ENCODE data around the gene IL15RA.
"Not testable (repeated sequence)": the region's sequence is repeated elsewhere in the genome, so short reads cannot be mapped to it uniquely, and the experiment has no call there.

IL15RA gene

DNA sequence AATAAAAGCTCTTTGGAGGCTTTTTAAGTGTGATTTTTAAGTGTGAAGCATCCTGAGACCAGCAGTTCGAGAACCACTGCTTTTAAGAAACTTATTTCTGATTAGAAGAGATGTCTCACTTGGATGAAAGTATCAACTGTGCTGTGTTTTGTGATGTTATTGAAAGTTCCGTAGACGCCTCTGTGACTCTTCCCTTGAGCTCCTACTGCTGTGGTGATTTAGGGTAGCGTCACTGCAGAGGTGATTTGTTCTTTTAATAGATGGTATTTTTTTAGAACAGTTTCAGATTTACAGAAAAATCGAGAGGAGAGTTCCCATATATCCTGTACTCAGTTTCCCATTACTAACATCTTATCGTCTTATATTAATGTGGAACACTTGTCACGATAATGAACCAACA, 57.8 kb downstream of the IL15RA start:
- no peak for DNase-seq

DNA sequence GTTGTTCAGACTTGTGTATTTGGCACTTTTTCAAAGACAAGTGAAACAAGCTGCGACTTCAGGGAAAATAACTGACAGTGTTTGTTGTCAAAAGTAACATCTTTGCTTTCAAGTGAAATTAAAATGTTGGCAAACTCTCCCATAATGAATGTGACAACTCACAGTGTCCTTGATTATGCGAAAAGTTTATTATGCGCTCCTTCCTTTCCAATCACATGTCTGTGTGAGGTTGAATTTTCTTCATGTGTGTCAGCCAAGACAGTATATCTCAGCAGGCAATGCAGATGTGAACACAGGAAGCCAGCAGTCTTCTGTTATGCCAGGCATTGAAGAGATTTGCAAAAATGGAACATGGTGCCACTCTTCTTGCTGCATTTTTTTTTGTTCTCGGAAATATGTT, 58.6 kb downstream of the IL15RA start:
- DNase-seq = no peak

DNA sequence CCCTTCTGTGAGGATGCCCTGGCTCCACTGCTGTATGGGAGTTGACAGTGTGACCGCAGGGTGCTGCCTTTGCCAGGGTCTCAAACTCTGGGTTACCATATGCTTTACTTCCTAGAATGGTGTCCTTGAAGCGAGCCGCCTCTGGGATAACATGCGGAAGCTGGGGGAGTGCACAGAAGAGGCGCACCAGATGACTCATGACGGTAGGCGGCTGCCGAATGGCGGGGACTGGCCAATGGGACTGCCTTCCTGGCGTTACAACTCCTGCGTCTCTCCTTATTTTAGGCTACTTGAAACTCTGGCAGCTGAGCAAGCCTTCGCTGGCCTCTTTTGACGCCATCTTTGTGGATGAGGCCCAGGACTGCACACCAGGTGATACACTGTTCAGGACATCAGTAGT, 60.0 kb downstream of the IL15RA start:
- DNase-seq = no peak

DNA sequence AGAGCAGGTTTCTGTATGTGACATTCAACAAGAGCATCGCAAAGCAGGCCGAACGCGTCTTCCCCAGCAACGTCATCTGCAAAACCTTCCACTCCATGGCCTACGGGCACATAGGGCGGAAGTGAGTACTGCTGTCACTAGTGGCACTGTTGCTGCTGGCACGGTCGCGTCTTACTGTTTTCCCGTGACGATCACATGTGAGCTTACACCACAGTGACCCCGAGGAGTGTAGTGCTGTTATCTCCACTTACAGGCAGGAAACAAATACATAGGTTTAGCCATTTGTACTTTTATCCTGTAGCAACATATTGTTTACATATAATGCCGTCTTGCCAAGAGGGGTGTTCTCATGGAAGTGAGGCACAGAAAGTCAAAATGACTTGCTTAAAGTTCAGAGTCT, 61.9 kb downstream of the IL15RA start:
- DNase-seq = no peak

DNA sequence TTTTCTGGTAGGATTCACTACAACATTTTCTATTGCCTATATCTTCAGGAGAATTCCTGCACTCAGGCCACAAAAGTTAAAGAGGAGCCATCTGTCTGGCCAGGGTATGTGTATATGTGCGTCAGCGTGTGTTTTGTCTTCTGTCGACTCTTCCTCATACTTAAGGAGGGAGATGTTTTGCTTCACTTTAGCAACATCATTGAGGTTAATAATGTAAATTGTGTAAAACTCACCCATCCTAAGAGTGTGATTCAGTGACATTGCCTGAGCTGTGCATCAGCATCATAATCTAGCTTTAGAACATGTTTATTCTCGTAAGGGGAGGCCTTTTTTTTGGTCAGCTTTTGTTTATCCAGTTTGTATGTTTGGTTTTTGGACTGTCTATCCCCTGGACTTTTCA, 63.6 kb downstream of the IL15RA start:
- no peak for DNase-seq

DNA sequence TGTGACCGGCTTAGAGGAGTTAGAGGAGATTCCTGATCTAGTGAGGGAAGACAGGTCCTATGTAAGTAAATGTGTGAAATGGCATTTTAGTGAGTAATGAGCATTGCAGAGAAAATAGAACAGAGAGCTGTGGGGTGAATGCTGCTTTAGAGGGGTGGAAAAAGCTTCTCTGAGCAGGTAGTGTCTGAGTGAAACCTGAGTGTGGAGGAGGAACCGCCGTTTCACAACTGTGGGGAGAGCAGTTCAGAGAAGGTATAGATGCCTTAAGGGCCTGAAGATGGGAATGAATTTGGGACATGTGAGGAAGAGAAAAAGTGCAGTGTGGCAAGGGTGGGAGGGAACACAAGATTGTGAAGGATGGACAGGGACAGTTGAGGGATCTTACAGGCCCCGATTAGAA, 65.7 kb downstream of the IL15RA start:
- DNase-seq = no peak

DNA sequence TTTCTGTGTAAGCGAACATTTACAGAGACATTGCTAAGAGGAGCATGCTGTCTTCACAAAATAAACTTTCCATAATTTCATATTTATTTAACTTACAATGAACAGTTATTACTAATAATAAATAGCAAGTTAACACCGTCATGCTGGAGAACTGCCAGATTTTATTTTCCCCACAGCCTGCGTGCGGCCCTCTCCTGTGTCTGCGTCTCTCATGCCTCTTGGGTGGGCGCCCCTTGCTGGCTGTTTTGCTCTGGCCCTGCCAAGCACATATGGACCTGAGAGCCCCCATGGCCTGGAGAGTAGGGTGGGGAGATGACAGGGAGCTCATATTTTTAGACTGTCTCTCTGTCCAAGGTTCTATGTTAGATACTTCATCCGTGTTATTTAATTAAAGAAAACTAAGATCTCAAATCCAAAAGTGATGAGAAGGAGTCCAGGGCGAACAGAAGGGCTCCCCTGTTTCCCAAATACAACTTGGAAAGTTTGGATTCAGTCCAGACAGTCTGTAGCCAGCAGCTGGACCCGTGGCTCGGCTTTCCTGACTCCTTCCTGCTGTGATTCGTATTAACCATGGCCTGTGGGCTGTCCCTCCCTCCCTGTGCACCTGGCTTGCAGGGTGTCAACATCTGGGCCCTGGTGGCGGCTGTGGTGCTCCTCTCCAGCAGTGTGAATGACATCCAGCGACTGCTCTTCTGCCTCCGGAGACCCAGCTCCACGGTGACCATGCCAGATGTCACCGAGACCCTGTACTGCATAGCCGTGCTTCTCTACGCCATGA, 66.8 kb downstream of the IL15RA start:
- no peak for DNase-seq

DNA sequence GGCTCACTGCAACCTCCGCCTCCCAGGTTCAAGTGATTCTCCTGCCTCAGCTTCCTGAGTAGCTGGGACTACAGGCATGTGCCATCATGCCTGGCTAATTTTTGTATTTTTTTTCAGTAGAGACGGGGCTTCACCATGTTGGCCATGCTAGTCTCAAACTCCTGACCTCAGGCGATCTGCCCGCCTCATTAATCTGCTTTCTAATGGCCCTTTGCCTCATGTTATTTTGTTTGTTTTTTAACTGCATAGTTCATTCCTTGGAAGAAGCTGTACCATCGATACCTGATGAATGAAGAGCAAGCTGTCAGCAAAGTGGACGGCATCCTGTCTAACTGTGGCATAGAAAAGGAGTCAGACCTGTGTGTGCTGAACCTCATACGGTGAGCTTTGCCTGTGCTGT, 68.7 kb downstream of the IL15RA start:
- not testable (repeated sequence) for DNase-seq

DNA sequence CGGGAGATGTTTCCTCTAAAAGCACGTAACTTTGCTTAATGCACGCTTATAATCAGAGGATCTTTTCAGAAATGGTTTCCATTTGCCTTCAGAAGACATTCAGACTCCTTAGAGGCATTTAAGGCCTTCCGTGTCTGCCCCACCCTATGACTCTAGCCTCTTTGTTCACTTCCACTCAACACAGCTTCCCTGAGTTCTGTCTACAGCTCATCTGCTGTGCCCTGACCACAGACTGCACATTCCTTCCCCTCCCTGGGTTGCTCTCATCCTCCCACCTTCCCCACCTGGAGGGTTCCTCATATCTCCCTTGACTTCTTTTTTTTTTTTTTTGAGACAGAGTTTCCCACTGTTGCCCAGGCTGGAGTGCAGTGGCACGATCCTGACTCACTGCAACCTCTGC, 70.7 kb downstream of the IL15RA start:
- no peak for DNase-seq

DNA sequence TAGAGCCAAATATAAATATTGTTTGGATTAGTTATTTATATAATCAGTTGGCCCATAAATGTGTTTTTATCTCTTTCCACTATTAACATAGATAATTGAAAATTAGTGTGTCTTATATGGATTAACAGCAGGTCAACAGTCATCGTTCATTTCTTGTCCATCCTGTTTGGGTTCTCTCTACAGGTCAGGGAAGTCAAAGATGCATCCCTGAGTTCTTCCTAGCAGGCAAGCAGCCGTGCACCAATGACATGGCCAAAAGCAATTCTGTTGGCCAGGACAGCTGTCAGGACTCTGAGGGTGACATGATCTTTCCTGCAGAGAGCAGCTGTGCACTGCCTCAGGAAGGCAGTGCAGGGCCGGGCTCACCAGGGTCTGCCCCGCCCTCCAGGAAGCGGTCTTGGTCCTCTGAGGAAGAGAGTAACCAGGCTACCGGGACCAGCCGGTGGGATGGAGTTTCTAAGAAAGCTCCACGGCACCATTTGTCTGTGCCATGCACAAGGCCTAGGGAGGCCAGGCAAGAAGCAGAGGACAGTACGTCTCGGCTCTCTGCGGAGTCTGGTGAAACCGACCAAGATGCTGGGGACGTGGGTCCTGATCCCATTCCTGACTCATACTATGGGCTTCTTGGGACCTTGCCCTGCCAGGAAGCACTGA, 71.4 kb downstream of the IL15RA start:
- no peak for DNase-seq

DNA sequence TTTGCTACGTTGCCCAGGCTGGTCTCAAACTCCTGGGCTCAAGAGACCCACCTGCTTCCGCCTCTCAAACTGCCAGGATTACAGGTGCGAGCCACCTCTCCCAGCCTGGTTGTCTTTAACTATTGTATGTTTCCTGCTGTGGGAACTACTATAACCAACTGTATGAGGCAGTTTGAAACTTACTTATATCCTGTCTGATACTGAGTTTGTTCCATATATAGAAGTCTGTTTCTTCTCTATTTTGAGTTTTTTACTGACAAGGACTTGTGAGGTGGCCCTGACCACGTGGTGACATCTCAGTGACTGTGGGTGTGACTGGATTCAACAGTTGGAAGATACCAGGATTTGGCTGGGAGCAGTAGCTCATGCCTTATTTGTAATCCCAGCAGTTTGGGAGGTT, 73.1 kb downstream of the IL15RA start:
- DNase-seq = no peak

DNA sequence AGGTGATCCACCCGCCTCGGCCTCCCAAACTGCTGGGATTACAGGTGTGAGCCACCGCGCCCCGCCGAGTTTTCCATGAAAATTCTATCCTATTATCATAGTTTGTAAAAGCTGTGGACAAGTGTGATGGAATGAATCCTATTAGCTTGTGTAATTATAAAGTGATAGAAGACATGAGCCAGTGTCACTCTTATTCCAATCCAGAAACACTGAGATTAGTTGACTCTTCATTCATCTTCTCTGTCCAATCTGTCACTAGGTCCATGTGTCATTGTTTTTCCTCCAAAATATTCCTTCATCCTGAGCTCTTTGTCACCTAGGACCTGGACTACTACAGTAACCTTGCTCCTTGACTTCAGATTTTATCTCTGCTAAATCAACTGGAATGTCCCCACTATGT, 73.8 kb downstream of the IL15RA start:
- DNase-seq = no peak

DNA sequence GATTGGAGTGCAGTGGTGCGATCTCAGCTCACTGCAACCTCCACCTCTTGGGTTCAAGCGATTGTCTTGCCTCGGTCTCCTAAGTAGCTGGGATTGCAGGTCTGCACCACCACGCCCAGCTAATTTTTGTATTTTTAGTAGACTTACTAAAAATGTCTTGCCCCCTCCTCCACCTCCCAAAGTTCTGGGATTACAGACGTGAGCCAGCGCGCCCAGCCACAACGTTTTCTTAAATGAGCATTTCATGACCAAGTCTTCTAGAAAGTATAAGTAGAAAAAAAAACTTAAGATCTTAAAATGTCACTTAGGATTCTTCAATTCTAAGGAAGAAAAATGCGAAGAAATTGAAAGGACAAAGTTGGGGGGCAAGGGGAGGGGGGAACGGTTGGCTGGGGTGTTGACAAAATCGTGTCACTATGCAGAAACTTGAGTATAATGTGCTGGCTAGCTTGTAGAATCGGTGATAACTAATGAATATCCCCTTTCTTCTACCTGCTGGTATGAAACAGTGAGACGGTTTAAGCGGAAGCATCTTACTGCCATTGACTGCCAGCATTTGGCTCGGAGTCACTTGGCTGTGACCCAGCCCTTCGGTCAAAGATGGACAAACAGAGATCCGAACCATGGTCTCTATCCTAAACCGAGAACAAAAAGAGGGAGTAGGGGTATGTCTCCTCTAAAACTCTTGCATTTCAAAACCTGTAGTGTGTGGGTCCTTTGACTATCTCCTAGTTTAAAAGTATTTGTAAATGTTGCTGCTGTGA, 74.7 kb downstream of the IL15RA start:
- DNase-seq = no peak
